Measurements from ENCODE around the gene TSEN54.

The TSEN54 gene

GRCh38 chr17:75503976-75504346, 12.4 kb upstream of the TSEN54 start:
- DNase-seq (ENCODE audit: low read depth): no peak

- DNase-seq (ENCODE audit: low read depth): no peak
Observed at GRCh38 chr17:75504347-75505151, 11.8 kb upstream of the TSEN54 start.

- DNase-seq (ENCODE audit: low read depth): no peak
Observed at GRCh38 chr17:75505152-75505409, 11.2 kb upstream of the TSEN54 start.

- no peak for DNase-seq (ENCODE audit: low read depth)
Observed at GRCh38 chr17:75505640-75506039, 10.7 kb upstream of the TSEN54 start.

- no peak for DNase-seq (ENCODE audit: low read depth)
Observed at GRCh38 chr17:75506134-75506533, 10.2 kb upstream of the TSEN54 start.

GRCh38 chr17:75506888-75507287, 9.4 kb upstream of the TSEN54 start:
- DNase-seq (ENCODE audit: low read depth): no peak

GRCh38 chr17:75507733-75508719, 8.3 kb upstream of the TSEN54 start:
- DNase-seq (ENCODE audit: low read depth): no peak

GRCh38 chr17:75508931-75509361, 7.4 kb upstream of the TSEN54 start:
- no peak for DNase-seq (ENCODE audit: low read depth)

GRCh38 chr17:75509528-75510258, 6.6 kb upstream of the TSEN54 start:
- DNase-seq (ENCODE audit: low read depth): no peak

GRCh38 chr17:75511270-75511609, 5.1 kb upstream of the TSEN54 start:
- no peak for DNase-seq (ENCODE audit: low read depth)

GRCh38 chr17:75511610-75512575, 4.4 kb upstream of the TSEN54 start:
- no peak for DNase-seq (ENCODE audit: low read depth)

GRCh38 chr17:75512926-75513640, 3.2 kb upstream of the TSEN54 start:
- no peak for DNase-seq (ENCODE audit: low read depth)

GRCh38 chr17:75513641-75514000, 2.7 kb upstream of the TSEN54 start:
- DNase-seq (ENCODE audit: low read depth): no peak

- DNase-seq (ENCODE audit: low read depth): no peak
Observed at GRCh38 chr17:75514299-75514918, 1.9 kb upstream of the TSEN54 start.

- DNase-seq (ENCODE audit: low read depth): no peak
Observed at GRCh38 chr17:75514919-75515495, 1.3 kb upstream of the TSEN54 start.

GRCh38 chr17:75515496-75516254, 653 bp upstream of the TSEN54 start, which contains the start of gene CASKIN2:
Gene CASKIN2 (minus strand): TSS chr17:75515537. CDS start chr17:75513804, 1,733 bp downstream.
- DNase-seq (ENCODE audit: low read depth): peak; percentile 51

- peak; percentile 9 for DNase-seq (ENCODE audit: low read depth)
Observed at GRCh38 chr17:75516619-75517296, 430 bp downstream of the TSEN54 start.

GRCh38 chr17:75517297-75517865, 1.1 kb downstream of the TSEN54 start:
- DNase-seq (ENCODE audit: low read depth): no peak

All from T-helper 22 cell (primary cell).